Measurements from ENCODE around the gene ABCG1. TPM values are rescaled to one million over a fixed set of nuclear protein-coding genes. Genes with fewer than 3 reads are reported as not detected.

ABCG1 gene
- total RNA-seq, 2 donors from 2014 or later: 7.9 to 12.3 TPM

DNA sequence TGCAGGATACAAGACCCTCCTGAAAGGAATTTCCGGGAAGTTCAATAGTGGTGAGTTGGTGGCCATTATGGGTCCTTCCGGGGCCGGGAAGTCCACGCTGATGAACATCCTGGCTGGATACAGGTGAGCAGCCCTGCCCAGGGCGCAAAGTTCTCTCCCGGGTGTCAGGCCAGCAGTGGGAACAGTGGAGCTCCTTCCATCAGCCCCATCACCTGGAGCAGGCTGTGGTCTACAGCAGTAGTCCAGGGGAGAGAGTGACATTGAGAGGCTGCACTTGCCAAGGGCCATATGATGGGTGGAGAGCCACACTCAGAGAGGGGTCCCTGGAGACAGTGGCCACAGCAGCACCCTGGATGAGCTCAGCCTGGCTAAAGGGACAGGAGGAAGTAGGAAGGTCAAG lies 52.1 kb downstream of the ABCG1 start:
- peaks cover 0 to 14% of the 10 kb centered on the region in 2 donors for H3K4me1 ChIP-seq
- no peak overlapping the region for H3K4me3 ChIP-seq
- DNase-seq (ENCODE audit: low spot score): no peak
- TF ChIP-seq CTCF (IDR thresholded peaks at IDR 0.05): no peak
- no peaks in the 10 kb centered on the region for H3K27me3 ChIP-seq
- H3K27ac ChIP-seq: no peak overlapping the region
- no peaks in the 10 kb centered on the region for H3K9me3 ChIP-seq
- no peaks in the 10 kb centered on the region for H3K36me3 ChIP-seq

GRCh38 chr21:42272109-42272962 lies 53.4 kb downstream of the ABCG1 start:
- Histone ChIP-seq H3K27ac (no peak overlapping the region), H3K9me3 (no peaks in the 10 kb centered on the region), H3K4me3 (no peak overlapping the region), H3K27me3 (no peaks in the 10 kb centered on the region), H3K4me1 (peaks cover 0 to 14% of the 10 kb centered on the region in 2 donors), H3K36me3 (no peaks in the 10 kb centered on the region)
- no peak for TF ChIP-seq CTCF (IDR thresholded peaks at IDR 0.05)
- no peak for DNase-seq (ENCODE audit: low spot score)

DNA sequence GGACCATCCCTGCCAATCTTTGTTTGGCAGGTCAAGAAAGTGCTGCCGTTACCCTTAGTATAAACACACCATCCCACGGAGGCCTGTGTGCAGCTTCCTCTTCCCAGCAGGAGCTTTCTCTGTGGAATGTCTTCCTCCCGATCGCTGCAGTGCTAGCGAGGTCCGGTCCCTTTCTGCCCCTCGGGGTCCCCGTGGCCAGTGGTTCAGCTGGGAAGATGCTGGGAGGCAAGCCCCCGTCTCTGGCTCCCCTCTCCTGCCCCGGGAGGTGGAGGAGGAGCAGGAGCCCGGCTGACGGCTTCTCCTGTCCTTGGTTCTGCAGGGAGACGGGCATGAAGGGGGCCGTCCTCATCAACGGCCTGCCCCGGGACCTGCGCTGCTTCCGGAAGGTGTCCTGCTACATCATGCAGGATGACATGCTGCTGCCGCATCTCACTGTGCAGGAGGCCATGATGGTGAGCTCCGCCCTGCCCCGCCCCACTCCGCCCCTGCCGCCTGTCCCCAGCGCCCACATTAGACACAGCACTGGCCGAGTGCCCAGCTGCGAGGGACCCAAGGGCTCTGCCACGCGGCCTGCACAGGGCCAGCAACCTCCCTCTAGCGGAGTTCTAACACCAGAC lies 54.2 kb downstream of the ABCG1 start:
- Histone ChIP-seq H3K9me3 (no peaks in the 10 kb centered on the region), H3K4me1 (peaks cover 0 to 9% of the 10 kb centered on the region in 2 donors), H3K4me3 (no peak overlapping the region), H3K27ac (no peak overlapping the region), H3K27me3 (no peaks in the 10 kb centered on the region), H3K36me3 (no peaks in the 10 kb centered on the region)
- DNase-seq (ENCODE audit: low spot score): no peak
- no peak for TF ChIP-seq CTCF (IDR thresholded peaks at IDR 0.05)

- Histone ChIP-seq H3K4me3 (no peak overlapping the region), H3K27me3 (no peaks in the 10 kb centered on the region), H3K27ac (no peak overlapping the region), H3K9me3 (no peaks in the 10 kb centered on the region), H3K4me1 (no peaks in the 10 kb centered on the region), H3K36me3 (no peaks in the 10 kb centered on the region)
- DNase-seq (ENCODE audit: low spot score): no peak
- no peak for TF ChIP-seq CTCF (IDR thresholded peaks at IDR 0.05)
These were observed 57.1 kb downstream of the ABCG1 start for GRCh38 chr21:42276076-42276475.

GRCh38 chr21:42276526-42277154 lies 57.7 kb downstream of the ABCG1 start:
- Histone ChIP-seq H3K27ac (no peak overlapping the region), H3K4me1 (no peaks in the 10 kb centered on the region), H3K4me3 (no peak overlapping the region), H3K27me3 (no peaks in the 10 kb centered on the region), H3K36me3 (no peaks in the 10 kb centered on the region), H3K9me3 (no peaks in the 10 kb centered on the region)
- no peak for TF ChIP-seq CTCF (IDR thresholded peaks at IDR 0.05)
- DNase-seq (ENCODE audit: low spot score): no peak
